Suprapubic skin (tissue), 4 donors: Measurements from ENCODE around the gene OTC. TPM values are rescaled to one million over a fixed set of nuclear protein-coding genes. Genes with fewer than 3 reads are reported as not detected.

ENCODE experiments used
- DNase-seq, 2 donors: peaks; one replicate each; pipeline ENCODE4 v3.0.0-alpha.2; 2019; ENCODE audit warnings: low spot score in 2 of 2
- H3K27ac ChIP-seq: fragments of 200-600 bp; sonication (generic); one replicate; pipeline ENCODE4 v1.5.1; 2019
- H3K27me3 ChIP-seq: fragments of 200-600 bp; sonication (generic); one replicate; pipeline ENCODE4 v1.5.1; 2019
- H3K36me3 ChIP-seq: fragments of 200-600 bp; sonication (generic); one replicate; pipeline ENCODE4 v1.5.1; 2019
- H3K4me1 ChIP-seq: fragments of 200-600 bp; sonication (generic); one replicate; pipeline ENCODE4 v1.5.1; 2019
- H3K4me3 ChIP-seq: fragments of 200-600 bp; sonication (generic); one replicate; pipeline ENCODE4 v1.5.1; 2019; ENCODE audit warnings: mild to moderate bottlenecking
- H3K9me3 ChIP-seq: fragments of 200-600 bp; sonication (generic); one replicate; pipeline ENCODE4 v1.5.1; 2019
- EP300 ChIP-seq: sonication (generic); formaldehyde crosslinking; IDR thresholded peaks from one replicate; pipeline ENCODE4 v1.6.1; 2017; ENCODE audit warnings: antibody characterized with exemption
- POLR2A ChIP-seq, 2 donors: fragments of 450-650 bp; IDR thresholded peaks; one replicate each; pipeline ENCODE4 v1.6.1; 2017; ENCODE audit warnings: antibody characterized with exemption in 2 of 2, mild to moderate bottlenecking in 2 of 2, moderate library complexity in 2 of 2
- POLR2AphosphoS5 ChIP-seq, 3 donors: sonication (generic); formaldehyde crosslinking; IDR thresholded peaks; one replicate each; pipeline ENCODE4 v1.6.1; 2017; ENCODE audit warnings: antibody characterized with exemption in 3 of 3
- WGBS: methylation state at CpG from one replicate; pipeline ENCODE4 v1.1.5; 2018; 5-methylcytosine and 5-hydroxymethylcytosine counted together
- total RNA-seq, 4 donors: library from RNA; depleted of rRNA; stranded (reverse); fragments of >200 nt; gene quantifications; one replicate each; pipeline ENCODE4 v1.1.0, GENCODE V29; 2016
- TF ChIP-seq, protein P1 (sequence below), 2 donors: fragments of 200-600 bp in 1 of 2; fragments of 450-650 bp in 1 of 2; sonication (generic) in 1 of 2; IDR thresholded peaks; one replicate each; pipeline ENCODE4 v1.5.1; 2016 to 2019; ENCODE audit warnings: antibody characterized with exemption in 2 of 2, mild to moderate bottlenecking in 1 of 2, moderate library complexity in 1 of 2

Gene OTC
- total RNA-seq, 4 donors from 2014 or later, result not detected

DNA sequence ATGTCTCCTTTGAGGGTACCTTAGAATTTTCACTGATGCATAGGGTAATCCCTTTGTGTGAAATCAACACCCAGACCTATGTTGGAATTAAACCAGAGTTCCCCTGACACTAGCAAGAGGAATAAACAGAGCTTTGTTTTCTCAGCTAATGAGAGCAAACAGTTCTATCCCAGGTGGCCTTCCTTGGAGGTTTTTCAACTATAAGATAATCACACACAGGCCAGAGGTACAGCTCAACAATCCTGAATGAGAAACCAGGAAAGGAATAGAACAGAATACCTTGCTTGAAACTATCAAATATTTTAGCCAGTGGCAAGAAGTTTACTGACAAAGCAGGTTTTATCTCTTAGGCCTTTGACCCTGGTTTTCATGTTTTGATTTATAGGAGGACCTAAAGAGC is 100.2 kb downstream of the OTC start:
- H3K4me3 ChIP-seq, result no peak overlapping the region
- H3K4me1 ChIP-seq, result no peaks in the 10 kb centered on the region
- TF ChIP-seq EP300 (no peak), POLR2A (IDR thresholded peaks at IDR 0.05) (no peak), POLR2AphosphoS5 (IDR thresholded peaks at IDR 0.05) (no peak)
- TF ChIP-seq, protein P1, sequence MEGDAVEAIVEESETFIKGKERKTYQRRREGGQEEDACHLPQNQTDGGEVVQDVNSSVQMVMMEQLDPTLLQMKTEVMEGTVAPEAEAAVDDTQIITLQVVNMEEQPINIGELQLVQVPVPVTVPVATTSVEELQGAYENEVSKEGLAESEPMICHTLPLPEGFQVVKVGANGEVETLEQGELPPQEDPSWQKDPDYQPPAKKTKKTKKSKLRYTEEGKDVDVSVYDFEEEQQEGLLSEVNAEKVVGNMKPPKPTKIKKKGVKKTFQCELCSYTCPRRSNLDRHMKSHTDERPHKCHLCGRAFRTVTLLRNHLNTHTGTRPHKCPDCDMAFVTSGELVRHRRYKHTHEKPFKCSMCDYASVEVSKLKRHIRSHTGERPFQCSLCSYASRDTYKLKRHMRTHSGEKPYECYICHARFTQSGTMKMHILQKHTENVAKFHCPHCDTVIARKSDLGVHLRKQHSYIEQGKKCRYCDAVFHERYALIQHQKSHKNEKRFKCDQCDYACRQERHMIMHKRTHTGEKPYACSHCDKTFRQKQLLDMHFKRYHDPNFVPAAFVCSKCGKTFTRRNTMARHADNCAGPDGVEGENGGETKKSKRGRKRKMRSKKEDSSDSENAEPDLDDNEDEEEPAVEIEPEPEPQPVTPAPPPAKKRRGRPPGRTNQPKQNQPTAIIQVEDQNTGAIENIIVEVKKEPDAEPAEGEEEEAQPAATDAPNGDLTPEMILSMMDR (IDR thresholded peaks at IDR 0.05), result no peak
- no peaks in the 10 kb centered on the region for H3K9me3 ChIP-seq
- H3K36me3 ChIP-seq, result no peaks in the 10 kb centered on the region
- no peak overlapping the region for H3K27ac ChIP-seq
- no peaks in the 10 kb centered on the region for H3K27me3 ChIP-seq
- DNase-seq, result no peak

DNA sequence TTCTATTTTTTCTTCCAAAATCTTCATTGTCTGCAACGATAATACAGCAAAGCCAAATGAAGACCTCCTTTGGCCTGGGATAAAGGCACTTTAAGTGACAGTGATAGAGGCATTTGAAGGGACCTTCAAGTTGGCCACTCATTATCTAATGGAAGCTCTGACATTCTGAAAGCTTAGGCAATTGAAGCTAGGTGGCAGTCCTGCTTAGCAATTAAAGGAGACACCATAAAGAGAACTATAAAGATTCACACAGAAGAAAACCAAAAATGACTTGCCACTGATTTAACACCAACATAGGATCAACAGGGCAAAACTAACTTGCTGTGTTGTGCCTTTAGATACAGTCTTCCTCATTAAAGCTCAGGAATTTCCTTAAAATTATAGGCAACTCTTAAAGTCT is 105.7 kb downstream of the OTC start:
- WGBS, result 81% methylated on average over 1 of the region's 1 CpG

DNA sequence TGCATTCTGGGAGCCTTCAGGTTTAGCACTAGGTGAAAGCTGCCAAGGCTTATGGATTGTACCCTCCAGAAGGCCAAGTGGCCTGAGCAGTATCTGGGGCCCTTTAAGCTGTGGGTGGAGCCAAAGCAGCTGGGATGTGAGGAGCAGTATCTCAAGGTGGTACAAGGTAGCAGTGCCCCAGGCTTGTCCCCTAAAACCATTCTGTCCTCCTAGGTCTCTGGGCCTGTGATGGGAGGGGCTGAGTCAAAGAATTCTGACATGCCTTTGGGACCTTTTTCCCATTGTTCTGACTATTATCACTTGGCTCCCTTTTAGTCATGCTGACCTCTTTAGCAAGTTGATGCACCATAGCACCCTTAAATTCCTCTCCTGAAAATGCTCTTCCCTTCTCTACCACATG is 109.9 kb downstream of the OTC start:
- Histone ChIP-seq H3K4me1 (no peaks in the 10 kb centered on the region), H3K27me3 (no peaks in the 10 kb centered on the region), H3K4me3 (no peak overlapping the region), H3K27ac (no peak overlapping the region), H3K36me3 (no peaks in the 10 kb centered on the region), H3K9me3 (no peaks in the 10 kb centered on the region)
- TF ChIP-seq POLR2AphosphoS5 (IDR thresholded peaks at IDR 0.05) (no peak), POLR2A (IDR thresholded peaks at IDR 0.05) (no peak), EP300 (no peak)
- TF ChIP-seq, protein P1 (IDR thresholded peaks at IDR 0.05), result no peak
- DNase-seq, result no peak

More for the DNA sequence above, 105.7 kb downstream of the OTC start:
- Histone ChIP-seq H3K9me3 (no peaks in the 10 kb centered on the region), H3K4me3 (no peak overlapping the region), H3K36me3 (no peaks in the 10 kb centered on the region), H3K4me1 (no peaks in the 10 kb centered on the region), H3K27ac (no peak overlapping the region), H3K27me3 (no peaks in the 10 kb centered on the region)
- TF ChIP-seq EP300, result no peak
- no peak for TF ChIP-seq POLR2AphosphoS5 (IDR thresholded peaks at IDR 0.05)
- TF ChIP-seq, protein P1 (IDR thresholded peaks at IDR 0.05), result no peak
- no peak for TF ChIP-seq POLR2A (IDR thresholded peaks at IDR 0.05)
- no peak for DNase-seq

DNA sequence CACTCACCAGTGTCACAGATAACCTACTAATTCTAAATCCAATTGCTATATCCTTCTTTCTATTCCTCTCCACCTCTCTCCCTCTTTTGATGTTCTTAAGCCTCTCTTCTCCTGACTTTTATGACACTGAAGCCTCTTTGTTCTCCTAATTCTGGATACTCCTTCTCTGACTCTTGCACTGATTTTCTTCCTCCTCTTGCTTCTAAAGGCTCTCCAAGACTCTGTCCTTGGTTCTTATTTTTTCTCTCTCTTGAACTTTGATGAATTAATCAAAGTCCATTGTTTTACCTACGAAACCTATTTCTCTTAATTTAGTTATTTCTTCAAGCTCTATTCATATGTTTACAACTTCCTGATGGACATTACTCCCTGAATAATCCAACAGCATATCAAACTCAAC is 113.3 kb downstream of the OTC start:
- H3K4me1 ChIP-seq, result no peaks in the 10 kb centered on the region
- H3K27ac ChIP-seq, result no peak overlapping the region
- no peak for DNase-seq
- no peaks in the 10 kb centered on the region for H3K36me3 ChIP-seq
- no peaks in the 10 kb centered on the region for H3K27me3 ChIP-seq
- no peaks in the 10 kb centered on the region for H3K9me3 ChIP-seq
- WGBS, result 67% methylated on average over 1 of the region's 1 CpG
- TF ChIP-seq POLR2A (IDR thresholded peaks at IDR 0.05) (no peak), EP300 (no peak), POLR2AphosphoS5 (IDR thresholded peaks at IDR 0.05) (no peak)
- TF ChIP-seq, protein P1 (IDR thresholded peaks at IDR 0.05), result no peak
- no peak overlapping the region for H3K4me3 ChIP-seq

DNA sequence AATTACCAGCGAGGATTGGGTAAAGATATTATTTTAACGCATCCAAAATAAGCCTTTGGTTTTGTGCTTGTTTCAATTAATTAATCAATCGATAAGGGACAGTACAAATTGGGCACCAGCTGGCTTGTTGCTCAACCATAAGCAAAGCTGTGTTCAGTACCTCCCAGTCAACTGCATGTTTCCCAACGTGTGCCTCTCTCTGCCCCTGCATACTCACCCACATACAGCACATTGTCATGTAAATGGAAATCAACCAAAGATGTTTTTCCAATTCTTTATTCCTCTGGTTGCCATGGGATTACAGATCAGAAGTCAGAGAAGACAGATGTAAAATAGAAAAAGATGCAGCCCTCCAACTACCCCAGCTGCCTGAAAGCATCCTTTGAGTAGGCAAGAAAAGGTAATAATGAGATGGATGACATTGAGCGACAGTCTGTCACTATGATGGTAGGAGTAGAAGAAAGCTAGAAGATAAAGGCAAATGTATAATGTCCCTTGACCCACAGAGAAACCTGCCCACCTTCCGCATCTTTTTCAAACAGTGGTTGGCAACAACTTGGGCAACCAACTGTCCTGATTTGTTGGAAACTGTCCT is 116.3 kb downstream of the OTC start:
- Histone ChIP-seq H3K36me3 (no peaks in the 10 kb centered on the region), H3K4me1 (no peaks in the 10 kb centered on the region), H3K27me3 (no peaks in the 10 kb centered on the region), H3K9me3 (no peaks in the 10 kb centered on the region), H3K27ac (no peak overlapping the region), H3K4me3 (no peak overlapping the region)
- TF ChIP-seq POLR2AphosphoS5 (IDR thresholded peaks at IDR 0.05), result no peak
- no peak for TF ChIP-seq EP300
- no peak for TF ChIP-seq POLR2A (IDR thresholded peaks at IDR 0.05)
- TF ChIP-seq, protein P1 (IDR thresholded peaks at IDR 0.05), result no peak
- DNase-seq, result no peak
- 78% methylated on average over 6 of the region's 6 CpGs for WGBS

Other genes starting within 250 kb of the OTC start
- gene SRPX, start 131.7 kb upstream of the OTC start, total RNA-seq, result 10 to 100 TPM; 18.4 to 46.5 (median 36.4) TPM
- gene RPGR, start 25.1 kb upstream of the OTC start, total RNA-seq, result 10 to 100 TPM; 12.6 to 43.0 (median 25.2) TPM
- gene TSPAN7, start 208.9 kb downstream of the OTC start, total RNA-seq, result 10 to 100 TPM; 10.7 to 25.7 (median 16.0) TPM